Inflammatory macrophage (primary cell): ENCODE measurements around the gene SRP14.
"Not testable (repeated sequence)": the region's sequence is repeated elsewhere in the genome, so short reads cannot be mapped to it uniquely, and the experiment has no call there.

Experiments used
- DNase-seq, 2 donors: peaks; one replicate each; pipeline ENCODE4 v3.0.0-alpha.2; 2020 to 2022

SRP14 gene

DNA sequence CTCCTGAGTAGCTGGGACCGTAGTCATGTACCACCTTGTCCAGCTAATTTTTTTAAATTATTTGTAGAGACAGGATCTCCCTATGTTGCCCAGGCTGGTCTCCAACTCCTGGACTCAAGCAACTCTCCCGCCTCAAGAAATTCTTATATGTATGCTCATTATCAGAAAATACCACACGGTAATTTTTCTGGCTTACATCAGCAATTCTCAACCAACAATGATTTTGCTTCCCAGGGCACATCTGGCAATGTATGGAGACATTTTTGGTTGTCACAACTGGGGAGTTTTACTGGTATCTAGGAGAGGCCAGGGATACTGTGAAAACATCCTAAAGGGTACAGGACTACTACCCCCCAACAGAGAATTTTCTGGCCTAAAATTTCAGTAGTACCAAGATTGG lies 10.8 kb downstream of the SRP14 start:
- DNase-seq: no peak

DNA sequence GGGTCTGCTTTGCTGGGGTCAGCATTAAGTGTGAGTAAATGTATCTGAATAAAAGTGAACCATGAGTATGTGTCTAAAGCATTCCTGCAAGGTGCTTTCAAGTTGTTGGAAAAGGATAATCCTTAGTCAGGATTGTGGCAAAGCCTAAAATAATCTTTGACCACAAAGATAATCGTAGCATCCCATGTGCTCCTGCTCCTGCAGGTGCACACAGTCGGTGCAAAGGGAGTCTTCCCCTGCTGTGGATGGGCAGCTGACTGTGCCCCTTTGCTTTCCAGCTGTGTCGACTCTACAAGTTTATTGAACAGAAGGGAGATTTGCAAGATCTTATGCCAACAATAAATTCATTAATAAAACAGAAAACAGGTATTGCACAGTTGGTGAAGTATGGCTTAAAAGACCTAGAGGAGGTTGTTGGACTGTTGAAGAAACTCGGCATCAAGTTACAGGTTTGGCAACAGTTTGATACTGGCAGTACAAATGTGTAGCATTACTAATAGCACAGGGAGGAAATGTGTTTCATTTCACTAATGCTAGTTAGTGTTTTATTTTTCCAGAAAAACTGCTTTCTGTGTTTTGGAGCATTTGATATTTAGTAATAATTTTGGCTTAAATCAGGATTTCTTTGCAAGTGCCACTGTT lies 22.6 kb downstream of the SRP14 start:
- no peak for DNase-seq

DNA sequence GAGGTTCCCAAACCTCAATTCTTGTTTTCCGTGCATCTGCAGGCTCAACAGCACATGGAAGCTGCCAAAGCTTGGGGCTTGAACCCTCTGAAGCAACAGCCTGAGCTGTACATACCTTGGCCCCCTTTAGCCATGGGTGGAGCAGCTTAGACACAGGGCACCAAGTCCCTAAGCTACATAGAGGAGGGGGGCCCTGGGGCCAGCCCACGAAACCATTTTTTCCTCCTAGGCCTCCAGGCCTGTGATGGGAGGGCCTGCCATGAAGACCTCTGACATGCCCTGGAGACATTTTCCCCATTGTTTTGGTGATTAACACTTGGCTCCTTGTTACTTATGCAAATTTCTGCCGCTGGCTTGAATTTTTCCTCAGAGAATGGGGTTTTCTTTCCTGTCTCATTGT lies 24.6 kb downstream of the SRP14 start:
- no peak for DNase-seq

DNA sequence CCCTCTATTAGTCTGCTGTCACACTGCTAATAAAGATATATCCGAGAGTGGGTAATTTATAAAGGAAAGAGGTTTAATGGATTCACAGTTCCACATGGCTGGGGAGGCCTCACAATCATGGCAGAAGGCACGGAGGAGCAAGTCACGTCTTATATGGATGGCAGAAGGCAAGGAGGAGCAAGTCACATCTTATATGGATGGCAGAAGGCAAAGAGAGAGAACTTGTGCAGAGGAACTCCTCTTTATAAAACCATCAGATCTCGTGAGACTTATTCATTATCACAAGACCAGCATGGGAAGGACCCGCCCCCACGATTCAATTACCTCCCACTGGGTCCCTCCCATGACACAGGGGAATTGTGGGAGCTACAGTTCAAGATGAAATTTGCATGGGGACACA lies 25.6 kb downstream of the SRP14 start:
- DNase-seq: not testable (repeated sequence)

DNA sequence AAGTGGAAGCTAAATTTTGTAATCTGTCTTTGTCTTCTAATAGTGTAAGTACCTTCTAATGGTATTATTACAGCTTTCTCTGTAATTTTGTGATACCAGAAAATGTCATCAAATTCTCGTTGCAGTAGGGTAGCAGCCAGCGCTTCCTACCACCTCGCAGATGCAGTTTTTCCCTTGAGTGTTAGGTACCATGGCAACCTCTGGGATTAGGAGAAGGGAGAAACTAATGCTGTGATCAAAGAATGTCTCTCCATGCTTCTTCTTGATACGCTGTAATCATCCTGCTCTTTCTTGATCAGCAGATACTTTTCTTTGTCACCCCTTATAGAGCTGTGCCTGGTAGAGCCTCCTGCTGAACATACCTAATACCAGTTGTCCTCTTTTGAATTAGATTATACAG lies 27.7 kb downstream of the SRP14 start:
- no peak for DNase-seq

DNA sequence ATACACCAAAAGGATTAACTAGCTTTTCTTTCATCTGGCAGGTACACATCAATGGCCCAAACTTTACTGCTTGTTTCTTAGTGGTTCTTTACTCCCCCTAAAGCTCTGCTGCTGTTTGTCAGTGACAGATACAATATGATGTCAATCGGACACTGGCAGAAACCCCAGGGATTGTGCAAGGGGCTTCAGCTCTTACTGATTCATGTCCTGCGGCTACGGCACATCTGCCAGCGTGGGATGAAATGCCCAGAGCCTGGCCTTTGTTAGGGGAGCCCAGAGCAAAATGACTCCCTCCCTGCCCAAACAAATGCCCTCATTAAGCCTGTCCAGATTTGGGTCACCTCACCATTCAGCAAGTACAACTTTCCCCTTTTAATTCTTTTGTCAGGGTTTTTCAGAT lies 28.3 kb downstream of the SRP14 start:
- DNase-seq: peak; percentile 37 to 69

DNA sequence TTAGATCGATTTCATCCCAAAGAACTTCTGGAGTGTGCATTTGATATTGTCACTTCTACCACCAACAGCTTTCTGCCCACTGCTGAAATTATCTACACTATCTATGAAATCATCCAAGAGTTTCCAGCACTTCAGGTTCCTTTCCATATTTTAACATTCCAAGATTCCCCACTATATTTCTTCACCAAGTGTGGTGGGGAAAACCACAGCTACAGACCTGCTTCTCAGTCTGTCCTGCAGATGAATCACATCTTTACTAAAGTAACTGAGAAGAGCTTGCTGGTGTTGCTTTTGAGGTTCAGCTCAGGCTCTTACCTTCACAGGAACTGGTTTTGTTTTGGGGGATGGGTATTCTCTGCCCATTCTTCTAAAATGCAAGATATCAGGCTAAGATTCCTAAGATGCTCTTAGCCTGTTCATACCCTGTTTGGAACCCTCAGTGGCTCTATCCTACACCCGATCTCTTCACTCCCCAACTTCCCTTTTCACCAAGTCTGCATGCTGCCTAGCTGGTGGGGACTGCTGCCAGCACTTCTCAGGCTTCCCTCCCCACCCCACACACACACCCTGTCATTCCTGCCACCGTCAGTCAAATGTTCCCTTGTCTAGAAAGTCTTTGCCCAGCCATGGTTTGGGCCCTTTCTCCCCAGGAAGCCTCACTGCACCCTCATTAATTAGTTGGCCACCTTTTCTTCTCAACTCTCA lies 30.8 kb downstream of the SRP14 start:
- DNase-seq: no peak

DNA sequence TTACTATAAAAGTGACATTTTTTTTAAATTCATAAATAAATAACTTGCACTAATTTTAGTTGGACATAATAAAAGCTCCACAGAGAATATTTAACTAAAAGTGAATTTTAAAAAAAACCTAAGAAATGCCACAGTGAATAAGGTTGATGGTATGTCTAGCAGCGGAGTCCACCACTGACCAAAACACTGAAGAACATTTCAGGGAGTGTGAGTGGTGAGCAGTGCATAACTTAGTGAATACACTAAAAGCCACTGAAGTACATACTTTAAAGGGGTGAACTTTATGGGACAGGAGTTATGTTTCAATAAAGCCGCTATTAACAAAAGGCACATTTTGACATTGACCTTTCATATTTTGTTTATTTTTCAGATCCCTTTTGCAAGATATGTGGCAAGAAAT lies 32.3 kb downstream of the SRP14 start:
- no peak for DNase-seq

DNA sequence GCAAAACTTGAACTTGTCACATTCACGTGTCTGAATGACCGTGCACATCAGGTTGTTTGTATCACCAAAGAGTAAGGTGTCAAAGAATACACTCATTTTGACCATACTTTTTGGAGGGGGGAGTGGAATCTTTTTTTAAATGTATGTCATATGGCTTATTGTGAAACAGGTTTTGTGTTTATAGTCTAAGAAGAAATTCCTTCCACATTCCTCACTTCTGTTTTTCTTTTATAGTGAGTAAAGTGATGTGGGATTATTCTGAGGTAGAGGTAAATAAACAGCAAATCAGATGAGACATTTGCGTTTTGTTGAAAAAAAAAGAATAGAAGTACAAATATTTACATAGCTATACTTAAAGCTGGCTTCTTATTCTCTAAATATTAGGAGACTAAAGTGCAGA lies 33.0 kb downstream of the SRP14 start:
- DNase-seq: no peak

DNA sequence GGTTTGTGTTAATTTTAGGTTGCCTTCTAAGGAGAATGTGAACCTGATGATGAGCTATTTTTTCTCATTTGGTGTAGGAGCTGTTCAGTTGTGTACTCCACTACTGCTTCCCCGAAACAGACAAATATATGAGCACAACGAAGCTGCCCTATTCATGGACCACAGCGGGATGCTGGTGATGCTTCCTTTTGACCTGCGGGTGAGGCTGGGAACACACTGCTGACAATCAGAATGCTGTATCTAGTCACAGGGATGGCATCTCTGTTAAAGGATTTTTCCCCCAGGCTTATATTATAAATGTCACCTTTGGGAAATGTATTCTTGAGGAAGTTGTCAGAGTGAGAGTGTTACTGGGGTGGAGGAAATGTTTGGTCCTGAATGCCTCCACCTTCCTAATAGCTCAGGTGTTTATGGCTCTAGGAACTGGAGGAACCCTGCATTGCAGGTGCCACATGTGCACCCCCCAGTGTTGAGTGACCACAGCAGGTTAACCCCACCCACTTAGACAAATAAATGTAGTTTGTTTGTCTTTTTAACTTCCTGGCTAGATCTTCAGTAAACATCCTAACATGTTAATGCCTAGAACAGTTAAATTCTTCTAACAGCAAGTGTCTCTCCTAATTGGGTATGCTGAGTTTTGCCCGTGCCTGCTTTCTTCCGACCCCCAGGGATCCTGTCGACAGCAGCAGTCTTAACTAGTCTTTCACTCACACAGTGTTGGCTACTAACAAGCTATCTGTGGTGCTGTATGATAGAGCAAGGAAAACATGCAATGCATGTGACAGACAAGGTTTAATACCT lies 35.7 kb downstream of the SRP14 start:
- no peak for DNase-seq

DNA sequence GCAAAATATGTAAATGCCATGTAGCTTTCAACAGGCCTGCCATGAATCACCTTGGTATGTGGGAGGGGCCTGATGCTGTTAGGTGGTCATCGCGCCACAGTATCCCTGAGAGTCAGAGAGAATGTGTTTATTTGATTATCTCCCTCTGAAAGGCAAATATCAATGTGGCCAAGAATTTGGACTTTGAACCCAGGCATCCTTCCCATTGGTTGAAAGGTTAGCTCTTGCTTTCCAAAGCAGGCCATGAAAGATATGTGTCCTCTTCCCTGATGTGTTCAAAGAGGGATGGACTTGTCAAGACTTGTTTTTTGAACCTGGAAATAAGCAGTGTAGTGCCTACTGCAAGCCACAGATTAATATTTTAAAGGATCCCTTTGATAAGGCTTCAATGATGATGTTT lies 36.7 kb downstream of the SRP14 start:
- no peak for DNase-seq

DNA sequence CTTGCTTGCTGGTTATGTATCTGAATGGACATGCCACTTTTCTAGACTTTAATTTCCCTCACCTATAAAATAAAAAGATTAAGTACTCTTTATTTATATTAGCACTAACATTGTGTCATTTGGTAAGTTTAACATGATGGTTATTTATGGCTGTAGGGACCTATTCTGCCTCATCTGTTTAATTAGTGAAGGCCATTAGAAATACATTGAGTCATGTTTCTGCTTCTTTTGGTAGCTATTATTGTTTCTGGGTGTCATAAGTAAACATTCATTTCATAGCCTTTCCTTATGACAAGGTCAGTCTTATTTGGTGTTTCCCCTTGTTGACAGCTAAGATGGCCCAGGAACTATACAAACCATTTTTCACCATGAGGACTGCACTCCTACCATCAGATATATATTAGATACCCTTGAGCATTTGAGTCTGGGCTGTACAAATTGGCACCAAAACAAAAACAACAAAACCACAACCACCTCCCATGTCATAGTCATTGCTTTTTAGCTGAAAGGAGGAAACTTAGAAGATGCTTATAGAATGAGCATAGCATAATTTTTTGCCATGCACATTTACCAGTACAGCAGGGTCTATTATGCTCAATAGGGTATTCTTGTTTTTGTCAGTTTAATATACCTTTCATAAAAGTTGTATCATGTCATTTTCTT lies 39.3 kb downstream of the SRP14 start:
- no peak for DNase-seq

DNA sequence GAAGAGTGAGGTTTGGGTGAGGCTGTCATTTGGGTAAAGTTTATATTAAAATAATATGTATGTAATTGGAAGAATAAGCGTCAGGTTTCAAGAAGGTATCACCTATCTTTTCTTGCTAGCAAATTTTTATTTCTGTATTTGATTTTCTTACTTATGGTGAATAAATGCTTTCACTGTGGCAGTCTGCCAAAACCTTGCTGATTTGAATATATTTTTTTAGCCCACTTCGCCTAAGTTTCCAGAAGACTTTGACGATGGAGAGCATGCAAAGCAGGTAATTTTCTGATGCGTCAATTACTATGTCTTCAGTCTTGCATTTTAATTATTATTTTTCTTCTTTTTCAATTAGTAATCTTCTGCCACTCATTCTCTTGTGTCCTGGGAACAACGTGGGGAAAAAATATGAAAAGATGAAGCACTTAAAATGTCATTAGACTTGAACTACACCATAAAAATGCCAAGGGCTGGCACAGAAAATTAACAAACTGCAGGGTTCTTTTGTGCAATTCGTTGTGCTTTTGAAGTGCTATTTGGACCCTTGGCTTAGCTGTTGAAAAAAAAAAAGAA lies 40.4 kb downstream of the SRP14 start:
- no peak for DNase-seq

DNA sequence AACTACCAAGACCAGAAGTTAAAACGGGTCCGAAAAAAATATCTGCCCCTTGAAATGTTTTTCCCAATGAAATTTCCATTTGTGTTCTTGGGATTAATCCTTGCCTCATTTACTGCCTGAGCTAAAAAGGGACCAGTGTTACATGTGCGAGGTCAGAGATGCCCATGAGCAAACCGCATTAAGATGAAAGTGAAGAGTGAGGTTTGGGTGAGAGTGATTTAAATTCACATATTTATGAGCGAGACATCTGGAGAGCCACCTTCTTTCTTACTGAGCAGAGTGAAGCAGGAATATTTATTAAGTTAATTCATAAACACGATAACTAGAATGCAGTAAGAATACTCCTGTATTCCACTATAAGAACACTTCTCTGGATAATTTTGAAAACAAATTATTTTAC lies 41.3 kb downstream of the SRP14 start:
- no peak for DNase-seq

DNA sequence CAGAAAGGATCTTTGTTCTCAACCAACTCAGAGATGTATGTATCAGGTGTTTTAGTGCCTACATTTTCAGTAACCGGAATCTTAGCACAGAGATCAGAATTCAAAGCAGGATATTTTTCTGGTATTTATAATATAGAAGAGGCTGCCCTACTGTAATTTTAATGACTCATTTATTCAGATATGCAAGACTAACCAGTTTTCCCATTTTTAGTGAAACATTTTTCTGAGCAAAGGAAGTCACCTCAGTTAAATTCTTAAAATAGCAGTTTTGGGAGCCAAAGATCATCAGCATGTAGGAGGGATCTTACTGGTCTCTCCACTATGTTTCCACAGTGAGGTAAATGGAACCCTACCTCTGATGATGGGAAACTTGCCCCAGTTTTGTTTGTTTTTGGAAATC lies 42.0 kb downstream of the SRP14 start:
- no peak for DNase-seq

DNA sequence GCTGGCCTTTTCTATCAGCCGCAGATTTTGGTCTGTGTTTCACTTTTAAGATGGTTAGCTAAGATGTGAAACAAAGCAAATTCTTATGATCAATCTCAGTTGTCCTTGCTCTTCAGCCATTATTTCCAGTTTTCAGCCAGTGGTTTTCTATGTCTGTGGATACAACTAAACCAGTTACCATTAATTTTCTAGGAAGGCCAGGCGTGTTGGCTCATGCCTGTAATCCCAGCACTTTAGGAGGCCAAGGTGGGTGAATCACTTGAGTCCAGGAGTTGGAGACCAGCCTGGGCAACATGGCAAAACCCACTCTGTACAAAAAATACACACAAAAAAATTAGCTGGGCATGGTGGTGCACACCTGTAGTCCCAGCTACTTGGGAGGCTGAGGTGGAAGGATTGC lies 42.8 kb downstream of the SRP14 start:
- DNase-seq: not testable (repeated sequence)

DNA sequence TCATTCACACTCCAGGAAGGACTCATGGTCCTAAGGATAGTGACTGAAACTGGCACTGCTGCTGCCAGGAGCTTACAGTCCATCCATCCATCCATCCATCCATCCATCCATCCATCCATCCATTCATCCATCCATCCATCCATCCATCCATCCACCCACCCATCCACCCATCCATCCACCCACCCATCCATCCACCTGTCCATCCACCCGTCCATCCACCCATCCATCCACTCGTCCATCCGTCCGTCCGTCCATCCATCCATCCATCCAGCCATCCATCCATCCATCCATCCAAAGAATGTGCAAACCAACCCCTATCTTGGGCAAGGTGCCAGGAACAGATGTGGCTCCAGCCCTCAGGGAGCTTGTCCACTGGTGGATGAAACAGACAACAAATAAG lies 46.0 kb downstream of the SRP14 start:
- not testable (repeated sequence) for DNase-seq

DNA sequence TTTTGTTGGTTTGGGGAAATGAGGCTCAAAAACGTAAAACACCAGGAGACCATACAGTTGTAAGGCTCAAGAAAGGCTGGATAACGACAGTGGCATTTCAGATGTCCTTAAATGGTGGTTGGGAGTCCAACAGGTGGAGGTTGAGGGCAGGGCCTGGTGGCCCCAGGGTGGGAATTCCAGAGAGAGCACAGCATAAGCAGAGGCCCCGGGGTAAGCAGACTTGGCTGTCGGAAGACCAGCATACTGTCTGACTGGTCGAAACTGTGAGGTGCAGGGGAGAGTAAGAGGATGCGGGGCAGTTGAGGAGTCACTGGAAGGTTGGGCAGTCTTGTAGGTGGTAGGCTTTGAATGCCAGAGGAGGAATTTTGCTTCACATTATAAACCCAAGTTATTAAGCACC lies 48.3 kb downstream of the SRP14 start:
- no peak for DNase-seq

DNA sequence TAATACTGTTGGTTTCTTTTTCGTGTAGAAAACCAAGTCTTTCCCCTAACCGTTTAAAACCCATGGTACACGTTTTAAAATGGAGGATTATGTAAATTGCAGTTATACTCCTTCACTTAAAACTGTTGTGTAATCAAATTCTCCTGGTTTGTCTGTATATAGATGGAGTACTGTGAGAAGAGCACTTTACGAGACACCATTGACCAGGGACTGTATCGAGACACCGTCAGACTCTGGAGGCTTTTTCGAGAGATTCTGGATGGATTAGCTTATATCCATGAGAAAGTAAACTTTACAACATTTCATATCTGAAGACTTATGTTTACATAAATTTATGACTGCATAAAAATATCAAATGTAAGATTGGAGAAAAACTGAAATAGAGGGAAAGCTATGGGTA lies 51.2 kb downstream of the SRP14 start:
- DNase-seq: no peak
